Testis (tissue), 3 donors: Measurements from ENCODE around the gene TTC3. TPM values are rescaled to one million over a fixed set of nuclear protein-coding genes. Genes with fewer than 3 reads are reported as not detected.

Source experiments
- DNase-seq: peaks from one replicate; pipeline ENCODE4 v3.0.0-alpha.2; 2019
- H3K27ac ChIP-seq, 2 donors: fragments of 200-600 bp; sonication (generic); one replicate each; pipeline ENCODE4 v1.5.1; 2019
- H3K27me3 ChIP-seq: fragments of 200-600 bp; sonication (generic); one replicate; pipeline ENCODE4 v1.5.1; 2019
- H3K36me3 ChIP-seq: fragments of 200-600 bp; sonication (generic); one replicate; pipeline ENCODE4 v1.5.1; 2017; ENCODE audit warnings: low read depth; ENCODE audit errors: missing control alignments
- H3K4me1 ChIP-seq: fragments of 200-600 bp; sonication (generic); one replicate; pipeline ENCODE4 v1.5.1; 2019
- H3K4me3 ChIP-seq, 2 donors: fragments of 200-600 bp; sonication (generic); one replicate each; pipeline ENCODE4 v1.5.1; 2017 to 2019
- H3K9me3 ChIP-seq: fragments of 200-600 bp; sonication (generic); one replicate; pipeline ENCODE4 v1.5.1; 2017
- CTCF ChIP-seq, 3 experiments: fragments of 450-650 bp in 2 of 3; fragments of 200-600 bp in 1 of 3; sonication (generic) in 1 of 3; IDR thresholded peaks; one replicate each; pipeline ENCODE4 v1.5.1; 2016 to 2019; ENCODE audit warnings: antibody characterized with exemption in 3 of 3, mild to moderate bottlenecking in 2 of 3, moderate library complexity in 1 of 3
- POLR2A ChIP-seq: fragments of 450-650 bp; IDR thresholded peaks from one replicate; pipeline ENCODE4 v1.6.1; 2017; ENCODE audit warnings: antibody characterized with exemption, mild to moderate bottlenecking, moderate library complexity
- WGBS, 2 donors: methylation state at CpG; one replicate each; pipeline ENCODE4 v1.1.5; 2018; 5-methylcytosine and 5-hydroxymethylcytosine counted together
- intact Hi-C: fragments of 100-400 bp; cut with DNase I; formaldehyde crosslinking; loops from one replicate; pipeline ENCODE4 v1.15.1; 2023; ENCODE audit warnings: low total_unique reads
- polyA plus RNA-seq: library from polyadenylated mRNA; stranded (reverse); fragments of 350-450 nt; fragmentation: Illumina TruSeq; extraction: RNeasy Lipid Tissue Mini Kit (QIAGEN cat#74804); gene quantifications from one replicate; pipeline ENCODE4 v1.2.3, GENCODE V29; 2014; ENCODE audit warnings: low read depth, low replicate concordance; ENCODE audit not compliant: insufficient read depth
- total RNA-seq, 2 donors: library from RNA; depleted of rRNA; stranded (reverse); fragments of >200 nt; gene quantifications; one replicate each; pipeline ENCODE4 v1.2.3, GENCODE V29; 2016

TTC3 gene
- total and polyA plus RNA-seq, 3 donors from 2014 or later, result 70.7 to 181 (median 154) TPM

GRCh38 chr21:37076087-37076850 is 3.2 kb downstream of the TTC3 start:
- Histone ChIP-seq H3K36me3 (no peaks in the 10 kb centered on the region), H3K27ac (no peak overlapping the region), H3K27me3 (no peaks in the 10 kb centered on the region), H3K4me3 (no peak overlapping the region), H3K4me1 (peaks cover 8% of the 10 kb centered on the region), H3K9me3 (no peaks in the 10 kb centered on the region)
- TF ChIP-seq CTCF (IDR thresholded peaks at IDR 0.05), result no peak
- no peak for TF ChIP-seq POLR2A
- no peak for DNase-seq
- intact Hi-C loops, result no loop called here
- 93 to 95% methylated on average over 4 of the region's 4 CpGs for WGBS, 2 donors

GRCh38 chr21:37077403-37077802 is 4.3 kb downstream of the TTC3 start:
- Histone ChIP-seq H3K9me3 (no peaks in the 10 kb centered on the region), H3K36me3 (no peaks in the 10 kb centered on the region), H3K27me3 (no peaks in the 10 kb centered on the region), H3K4me3 (no peak overlapping the region), H3K27ac (no peak overlapping the region), H3K4me1 (no peaks in the 10 kb centered on the region)
- DNase-seq, result no peak
- TF ChIP-seq CTCF (IDR thresholded peaks at IDR 0.05) (no peak), POLR2A (no peak)
- intact Hi-C loops, result no loop called here
- 95 to 97% methylated on average over 1 of the region's 1 CpG for WGBS, 2 donors

GRCh38 chr21:37079211-37079824 is 6.3 kb downstream of the TTC3 start:
- H3K27me3 ChIP-seq, result no peaks in the 10 kb centered on the region
- 78 to 91% methylated on average over 6 of the region's 6 CpGs for WGBS, 2 donors
- no peak overlapping the region for H3K27ac ChIP-seq
- no peak overlapping the region for H3K4me3 ChIP-seq
- TF ChIP-seq CTCF (IDR thresholded peaks at IDR 0.05) (no peak), POLR2A (no peak)
- no peak for DNase-seq
- intact Hi-C loops, result no loop called here
- no peaks in the 10 kb centered on the region for H3K4me1 ChIP-seq
- H3K9me3 ChIP-seq, result no peaks in the 10 kb centered on the region
- H3K36me3 ChIP-seq, result no peaks in the 10 kb centered on the region

- whole genome bisulfite sequencing, 2 donors, result 53 to 60% methylated on average over 1 of the region's 1 CpG
Observed at GRCh38 chr21:37082375-37082774, 9.3 kb downstream of the TTC3 start.

More at GRCh38 chr21:37082375-37082774, 9.3 kb downstream of the TTC3 start:
- Histone ChIP-seq H3K9me3 (no peaks in the 10 kb centered on the region), H3K4me3 (no peak overlapping the region), H3K27me3 (no peaks in the 10 kb centered on the region), H3K36me3 (no peaks in the 10 kb centered on the region), H3K27ac (no peak overlapping the region), H3K4me1 (no peaks in the 10 kb centered on the region)
- intact Hi-C loops, result no loop called here
- DNase-seq, result no peak
- TF ChIP-seq CTCF (IDR thresholded peaks at IDR 0.05) (no peak), POLR2A (no peak)
